Measurements from ENCODE around the gene TYMP.

Gene TYMP

DNA sequence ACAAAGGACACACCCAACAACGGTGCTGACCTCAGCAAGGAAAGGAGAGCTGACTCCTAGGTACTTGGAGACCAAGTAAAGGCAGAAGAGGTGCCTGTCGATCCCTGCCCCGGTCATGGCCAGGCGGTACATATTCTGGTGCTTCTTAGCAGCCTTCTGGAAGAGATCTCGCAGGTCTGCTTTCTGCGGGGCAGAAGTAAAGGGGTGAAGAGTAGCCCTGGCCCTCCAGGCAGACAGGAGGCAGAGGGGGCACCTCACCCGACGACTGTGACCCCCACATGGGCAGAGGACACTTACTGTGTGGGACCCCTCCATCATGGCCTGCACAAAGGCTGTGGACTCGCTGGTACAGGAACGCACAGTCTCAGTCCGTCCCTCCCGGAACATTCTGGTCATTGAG, 41.0 kb upstream of the TYMP start:
- TF ChIP-seq, protein P1, sequence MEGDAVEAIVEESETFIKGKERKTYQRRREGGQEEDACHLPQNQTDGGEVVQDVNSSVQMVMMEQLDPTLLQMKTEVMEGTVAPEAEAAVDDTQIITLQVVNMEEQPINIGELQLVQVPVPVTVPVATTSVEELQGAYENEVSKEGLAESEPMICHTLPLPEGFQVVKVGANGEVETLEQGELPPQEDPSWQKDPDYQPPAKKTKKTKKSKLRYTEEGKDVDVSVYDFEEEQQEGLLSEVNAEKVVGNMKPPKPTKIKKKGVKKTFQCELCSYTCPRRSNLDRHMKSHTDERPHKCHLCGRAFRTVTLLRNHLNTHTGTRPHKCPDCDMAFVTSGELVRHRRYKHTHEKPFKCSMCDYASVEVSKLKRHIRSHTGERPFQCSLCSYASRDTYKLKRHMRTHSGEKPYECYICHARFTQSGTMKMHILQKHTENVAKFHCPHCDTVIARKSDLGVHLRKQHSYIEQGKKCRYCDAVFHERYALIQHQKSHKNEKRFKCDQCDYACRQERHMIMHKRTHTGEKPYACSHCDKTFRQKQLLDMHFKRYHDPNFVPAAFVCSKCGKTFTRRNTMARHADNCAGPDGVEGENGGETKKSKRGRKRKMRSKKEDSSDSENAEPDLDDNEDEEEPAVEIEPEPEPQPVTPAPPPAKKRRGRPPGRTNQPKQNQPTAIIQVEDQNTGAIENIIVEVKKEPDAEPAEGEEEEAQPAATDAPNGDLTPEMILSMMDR (IDR thresholded peaks at IDR 0.05; ENCODE audit: control extremely low read depth, extremely low read depth, low read depth, missing control alignments), result no peak
- ChIA-PET POLR2A (no interaction called here), CTCF (interaction anchor here (1.0 to 2.8 kb wide), 4 partner anchors 8 to 22 kb away, joined by 3 to 25 read pairs (median 4); partner anchors contain the start of gene SYCE3)
- DNase-seq (ENCODE audit: extremely low spot score), result no peak

DNA sequence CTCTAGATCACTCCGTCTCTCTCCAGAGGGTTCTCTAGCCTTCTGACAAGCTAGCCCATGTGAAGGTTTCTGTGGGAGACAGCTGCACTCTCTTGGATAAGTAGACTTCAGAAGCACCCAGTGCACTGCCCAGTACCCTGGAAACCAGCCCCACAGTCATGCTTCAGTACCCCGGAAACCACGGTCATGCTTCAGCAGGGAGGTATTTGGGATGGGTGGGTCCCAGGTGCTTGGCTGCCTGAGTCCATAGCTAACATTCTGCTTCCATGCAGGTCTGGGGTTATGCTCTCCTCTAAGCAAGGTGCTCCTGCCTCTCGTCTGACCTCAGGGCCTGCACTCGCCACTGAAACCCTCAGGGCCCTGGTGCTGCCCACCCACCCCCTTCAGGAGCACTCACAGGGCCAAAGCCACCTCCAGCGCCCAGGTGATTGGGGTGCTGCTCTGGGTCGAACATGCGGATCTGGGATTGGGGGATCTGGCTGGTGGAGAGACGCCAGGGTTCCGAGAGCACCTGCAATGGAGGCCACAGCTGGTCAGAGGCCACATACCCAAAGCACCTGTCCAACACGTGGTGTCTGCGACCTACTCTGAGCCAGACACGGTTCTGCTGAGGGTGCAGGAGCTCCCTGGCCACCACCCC, 40.2 kb upstream of the TYMP start:
- ChIA-PET POLR2A (interaction anchor here (1.1 kb wide), 1 partner anchor 45 kb away, joined by 3 read pairs; the partner anchor contains the start of gene SCO2), CTCF (interaction anchor here (1.0 to 1.7 kb wide), 4 partner anchors 9 to 51 kb away, joined by 3 to 6 read pairs (median 4); no protein-coding TSS in a partner anchor)
- DNase-seq (ENCODE audit: extremely low spot score), result no peak
- TF ChIP-seq, protein P1 (IDR thresholded peaks at IDR 0.05; ENCODE audit: control extremely low read depth, extremely low read depth, low read depth, missing control alignments), result no peak

DNA sequence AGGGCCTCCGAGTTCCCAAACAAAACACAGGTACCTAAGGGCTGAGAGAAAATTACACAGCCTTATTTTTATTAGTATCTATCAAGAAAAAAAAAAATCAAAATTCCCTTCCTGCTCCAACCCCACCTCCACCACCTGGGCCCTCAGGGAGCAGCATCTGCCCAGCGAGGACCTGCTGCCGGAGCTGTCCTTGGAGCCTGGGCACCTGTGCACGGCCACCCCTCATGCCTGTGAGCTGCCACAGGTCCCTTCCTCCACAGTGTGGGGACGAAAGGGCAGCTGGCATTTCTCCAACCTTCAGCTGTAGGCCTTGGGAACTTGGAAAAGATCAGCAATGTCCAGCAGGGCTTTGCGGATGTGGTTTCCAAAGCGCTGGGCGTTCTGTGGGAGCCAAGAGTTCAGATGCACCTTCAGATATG, 39.2 kb upstream of the TYMP start:
- CTCF ChIA-PET, result interaction anchor here (1.2 to 1.7 kb wide), 2 partner anchors 12 to 52 kb away, joined by 5 read pairs; no protein-coding TSS in a partner anchor
- DNase-seq (ENCODE audit: extremely low spot score), result no peak
- POLR2A ChIA-PET, result interaction anchor here (1.1 kb wide), 1 partner anchor 44 kb away, joined by 3 read pairs; the partner anchor contains the start of gene SCO2
- TF ChIP-seq, protein P1 (IDR thresholded peaks at IDR 0.05; ENCODE audit: control extremely low read depth, extremely low read depth, low read depth, missing control alignments), result no peak

DNA sequence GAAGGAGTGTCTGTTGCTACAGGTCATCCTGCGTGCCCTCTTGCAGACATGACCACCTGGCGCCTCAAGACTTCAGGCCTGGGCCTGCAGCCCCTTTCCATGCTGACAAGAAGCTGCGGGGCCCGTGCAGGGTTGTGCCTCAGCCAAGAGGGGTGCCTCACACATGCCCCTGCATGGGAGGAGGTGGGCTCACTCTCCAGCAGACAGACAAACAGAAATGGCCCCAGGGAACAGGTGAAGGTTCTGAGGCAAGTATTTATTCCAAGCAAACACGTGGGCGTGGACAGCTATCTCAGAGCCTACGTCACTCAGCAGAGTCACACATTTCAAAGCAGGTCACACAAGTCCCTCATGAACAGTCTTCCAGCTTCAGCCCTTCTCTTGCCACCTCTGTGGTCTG, 38.8 kb upstream of the TYMP start:
- ChIA-PET CTCF (interaction anchor here (1.7 kb wide), 1 partner anchor 11 kb away, joined by 5 read pairs; no protein-coding TSS in a partner anchor), POLR2A (interaction anchor here (1.1 kb wide), 1 partner anchor 43 kb away, joined by 3 read pairs; the partner anchor contains the start of gene SCO2)
- no peak for DNase-seq (ENCODE audit: extremely low spot score)
- TF ChIP-seq, protein P1 (IDR thresholded peaks at IDR 0.05; ENCODE audit: control extremely low read depth, extremely low read depth, low read depth, missing control alignments), result no peak

DNA sequence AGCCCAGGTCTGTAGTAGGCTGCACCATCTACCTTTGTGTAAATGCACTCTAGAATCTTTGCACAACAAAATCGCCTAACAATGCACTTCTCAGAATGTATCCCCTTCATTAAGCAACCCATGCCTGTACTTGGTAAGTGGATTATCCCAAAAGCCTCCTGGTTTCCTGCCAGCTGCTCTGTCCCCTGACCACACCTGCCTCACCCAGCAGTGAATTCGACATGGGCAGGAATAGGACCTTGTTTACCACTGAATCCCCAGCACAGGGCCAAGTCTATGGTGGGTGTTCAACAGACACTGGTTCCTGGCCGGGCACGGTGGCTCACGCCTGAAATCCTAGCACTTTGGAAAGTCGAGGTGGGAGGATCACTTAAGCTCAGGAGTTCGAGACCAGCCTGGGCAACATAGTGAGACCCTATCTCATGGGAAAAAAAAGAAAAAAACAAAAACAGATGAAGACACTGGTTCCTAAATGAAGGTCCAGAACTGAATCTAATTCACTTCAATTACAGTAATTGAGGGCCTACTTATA, 38.0 kb upstream of the TYMP start:
- TF ChIP-seq, protein P1 (IDR thresholded peaks at IDR 0.05; ENCODE audit: control extremely low read depth, extremely low read depth, low read depth, missing control alignments), result no peak
- CTCF ChIA-PET, result interaction anchor here (1.7 kb wide), 1 partner anchor 10 kb away, joined by 5 read pairs; no protein-coding TSS in a partner anchor
- POLR2A ChIA-PET, result no interaction called here
- DNase-seq (ENCODE audit: extremely low spot score), result no peak

DNA sequence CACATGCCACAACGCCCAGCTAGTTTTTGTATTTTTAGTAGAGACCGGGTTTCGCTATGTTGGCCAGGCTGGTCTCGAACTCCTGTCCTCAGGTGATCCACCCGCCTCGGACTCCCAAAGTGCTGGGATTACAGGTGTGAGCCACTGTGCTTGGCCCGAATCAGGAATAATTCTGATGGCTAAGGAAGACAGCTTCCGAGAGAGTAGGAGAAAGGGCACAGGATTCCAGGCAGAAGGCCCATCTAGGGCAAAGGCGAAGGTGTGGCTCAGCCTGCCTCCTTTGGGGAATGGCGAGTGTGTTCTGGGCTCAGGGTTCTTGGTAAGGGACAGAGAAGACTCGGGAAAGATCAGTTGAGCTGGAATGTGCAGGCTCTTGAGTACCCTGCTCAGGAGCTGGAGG, 34.5 kb upstream of the TYMP start:
- TF ChIP-seq, protein P1 (IDR thresholded peaks at IDR 0.05; ENCODE audit: control extremely low read depth, extremely low read depth, low read depth, missing control alignments), result no peak
- ChIA-PET CTCF (interaction anchor here (0.9 to 5.2 kb wide), 10 partner anchors 8 to 62 kb away, joined by 3 to 68 read pairs (median 10); partner anchors contain the start of genes CHKB, CPT1B, LMF2 and NCAPH2), POLR2A (interaction anchor here (0.6 to 1.0 kb wide), 3 partner anchors 14 to 697 kb away, joined by 3 to 4 read pairs (median 4); no protein-coding TSS in a partner anchor)

More for the DNA sequence above, 34.5 kb upstream of the TYMP start:
- DNase-seq (ENCODE audit: extremely low spot score), result no peak

All from GM10248 (cell line).